ENCODE measurements around the gene SPATA31A3. TPM values are rescaled to one million over a fixed set of nuclear protein-coding genes. Genes with fewer than 3 reads are reported as not detected.

Gene SPATA31A3
- not detected in 5 replicates for total RNA-seq (2022; extraction: Qiagen RNA extraction)

DNA sequence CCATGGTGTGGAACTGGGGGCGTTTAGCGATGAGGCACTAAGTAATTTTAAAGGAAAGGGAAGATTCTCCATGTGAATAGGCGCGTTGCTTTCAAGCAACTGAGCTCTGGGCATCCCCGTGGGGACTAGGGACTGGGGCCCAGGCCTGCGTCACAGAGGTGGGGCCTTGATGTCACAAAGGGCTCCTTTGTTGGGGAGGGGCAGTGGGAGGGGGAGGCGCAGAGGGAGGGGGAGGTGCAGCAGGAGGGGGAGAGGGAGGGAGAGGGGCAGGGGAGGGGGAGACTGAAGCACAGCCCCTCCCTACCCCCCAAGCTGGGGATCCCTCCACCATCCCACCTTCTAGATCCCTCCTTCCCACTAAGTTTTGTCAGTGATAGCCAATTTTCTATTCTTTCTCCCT lies at the start of gene SPATA31A3:
Gene SPATA31A3, minus strand, starts transcription at position 101 of the 400 bp plus-strand sequence. Its CDS starts 29 bp downstream, at position 72.

Other genes with a start within 250 kb of the SPATA31A3 start
- gene ZNF658, start 91.8 kb downstream of the SPATA31A3 start, total RNA-seq (2022; extraction: Qiagen RNA extraction) = 1.6 to 2.3 TPM (median 2.0 TPM) in 5 replicates